ENCODE results near the gene NFKBIE. TPM values are rescaled to one million over a fixed set of nuclear protein-coding genes. Genes with fewer than 3 reads are reported as not detected.
A peak's percentile ranks its signal among the peaks of the same experiment; 100 is the strongest.

NFKBIE gene
- total RNA-seq, 1 experiment from 2014 or later, result 9.6 TPM

DNA sequence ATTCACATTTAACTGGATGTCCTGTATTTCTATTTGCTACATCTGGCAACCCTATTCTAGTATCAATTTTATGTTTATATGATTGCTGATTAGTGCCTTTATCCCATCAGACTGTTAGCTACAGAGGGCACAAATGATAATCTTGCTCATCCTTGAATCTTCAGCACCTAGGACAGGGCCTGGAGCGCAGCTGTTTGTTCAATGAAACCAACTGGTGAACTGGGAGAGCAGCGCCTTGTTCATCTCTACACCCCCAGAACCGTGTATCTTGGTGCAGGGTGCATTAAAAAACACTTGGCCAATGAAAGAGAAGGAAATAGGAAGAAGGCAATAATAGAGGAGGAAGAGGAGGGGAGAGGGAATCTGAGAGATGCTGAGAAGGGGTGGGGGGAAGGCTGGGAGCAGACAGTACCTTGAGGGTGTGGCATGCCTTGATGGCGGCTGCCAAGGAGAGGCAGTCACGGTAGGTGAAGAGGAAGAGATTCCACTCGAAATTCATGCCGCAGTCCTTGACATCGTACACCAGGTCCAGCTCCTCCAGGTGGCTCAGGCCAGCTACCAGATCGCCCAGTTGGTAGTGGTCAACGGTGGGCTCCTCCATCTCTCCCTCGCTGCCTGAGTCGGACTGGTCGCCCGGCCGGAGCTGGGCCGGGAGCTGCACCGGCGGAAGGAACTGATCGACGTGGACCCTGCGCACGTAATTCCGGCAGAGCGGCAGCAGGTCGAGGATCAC lies 20.4 kb upstream of the NFKBIE start:
- Histone ChIP-seq H3K4me1 (no peaks in the 10 kb centered on the region), H3K9me3 (replicated peaks) (no peaks in the 10 kb centered on the region), H3K4me3 (no peak overlapping the region), H3K36me3 (no peaks in the 10 kb centered on the region), H3K27ac (no peak overlapping the region), H3K27me3 (0 out of 2 replicates have a peak, but pooled peaks cover 5% of the 10 kb centered on the region)
- peak; percentile 38 to 65 for DNase-seq

- 0 out of 2 replicates have a peak, but pooled peaks cover 5% of the 10 kb centered on the region for H3K27me3 ChIP-seq
- no peaks in the 10 kb centered on the region for H3K9me3 ChIP-seq (replicated peaks)
- H3K27ac ChIP-seq, result no peak overlapping the region
- H3K36me3 ChIP-seq, result no peaks in the 10 kb centered on the region
- DNase-seq, result no peak
- no peaks in the 10 kb centered on the region for H3K4me1 ChIP-seq
- no peak overlapping the region for H3K4me3 ChIP-seq
These were observed 19.5 kb upstream of the NFKBIE start for GRCh38 chr6:44284867-44285266.

- Histone ChIP-seq H3K27me3 (no peaks in the 10 kb centered on the region), H3K27ac (no peak overlapping the region), H3K4me1 (no peaks in the 10 kb centered on the region), H3K4me3 (no peak overlapping the region), H3K9me3 (replicated peaks) (no peaks in the 10 kb centered on the region), H3K36me3 (no peaks in the 10 kb centered on the region)
- DNase-seq, result no peak
These were observed 18.8 kb upstream of the NFKBIE start for GRCh38 chr6:44284121-44284520.

DNA sequence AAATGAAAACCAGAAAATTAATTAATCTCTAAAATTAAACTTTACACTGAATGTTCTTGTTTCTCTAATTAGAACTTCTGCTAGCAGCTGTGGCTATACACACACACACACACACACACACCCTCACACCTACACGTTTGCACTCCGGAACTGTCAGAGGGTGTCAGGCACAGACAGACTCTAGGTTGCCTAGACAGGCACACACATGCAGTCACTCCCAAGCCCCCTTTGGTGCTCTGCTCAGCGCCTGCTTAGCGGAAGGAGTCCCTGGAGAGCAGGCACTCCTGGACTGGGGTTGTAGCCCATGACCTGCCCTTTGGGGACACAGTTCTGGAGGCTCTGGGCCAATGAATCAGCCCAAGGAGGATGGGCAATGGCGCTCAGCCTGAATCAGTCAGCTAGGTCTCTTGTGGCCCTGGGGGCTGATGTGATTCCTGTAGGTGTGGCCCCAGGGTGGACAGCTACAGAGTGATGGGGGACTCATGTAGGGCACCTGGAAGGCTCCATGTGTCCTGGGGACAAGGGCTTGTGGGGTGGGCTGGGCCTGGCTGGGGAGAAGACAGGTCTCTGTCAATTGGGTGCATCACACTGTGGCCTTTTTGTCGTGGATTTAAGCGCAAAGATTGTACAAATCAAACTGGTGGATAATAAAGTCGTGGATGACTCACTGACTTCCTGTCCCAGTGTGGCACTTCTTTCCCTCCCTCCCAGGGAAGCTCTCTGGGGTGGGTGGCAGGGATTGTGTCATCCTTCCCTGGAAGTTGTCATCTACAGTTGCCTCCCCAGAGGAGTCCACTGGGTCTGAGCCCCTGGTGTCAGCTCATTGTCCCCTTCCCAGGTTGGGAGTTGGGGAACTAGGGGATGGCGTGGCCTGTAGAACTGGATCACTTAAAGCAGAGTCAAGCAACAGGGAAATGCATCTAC lies 13.7 kb upstream of the NFKBIE start:
- no peaks in the 10 kb centered on the region for H3K36me3 ChIP-seq
- no peaks in the 10 kb centered on the region for H3K27me3 ChIP-seq
- no peak for DNase-seq
- H3K9me3 ChIP-seq (replicated peaks), result no peaks in the 10 kb centered on the region
- H3K27ac ChIP-seq, result no peak overlapping the region
- H3K4me1 ChIP-seq, result no peaks in the 10 kb centered on the region
- H3K4me3 ChIP-seq, result no peak overlapping the region

GRCh38 chr6:44278315-44278714 lies 13.0 kb upstream of the NFKBIE start:
- Histone ChIP-seq H3K4me1 (no peaks in the 10 kb centered on the region), H3K9me3 (replicated peaks) (no peaks in the 10 kb centered on the region), H3K36me3 (no peaks in the 10 kb centered on the region), H3K27me3 (no peaks in the 10 kb centered on the region), H3K4me3 (no peak overlapping the region), H3K27ac (no peak overlapping the region)
- no peak for DNase-seq

- H3K36me3 ChIP-seq, result no peaks in the 10 kb centered on the region
- H3K9me3 ChIP-seq (replicated peaks), result no peaks in the 10 kb centered on the region
- H3K27me3 ChIP-seq, result no peaks in the 10 kb centered on the region
- no peak for DNase-seq
- no peak overlapping the region for H3K4me3 ChIP-seq
- no peaks in the 10 kb centered on the region for H3K4me1 ChIP-seq
- no peak overlapping the region for H3K27ac ChIP-seq
These were observed 12.4 kb upstream of the NFKBIE start for GRCh38 chr6:44277763-44278162.

DNA sequence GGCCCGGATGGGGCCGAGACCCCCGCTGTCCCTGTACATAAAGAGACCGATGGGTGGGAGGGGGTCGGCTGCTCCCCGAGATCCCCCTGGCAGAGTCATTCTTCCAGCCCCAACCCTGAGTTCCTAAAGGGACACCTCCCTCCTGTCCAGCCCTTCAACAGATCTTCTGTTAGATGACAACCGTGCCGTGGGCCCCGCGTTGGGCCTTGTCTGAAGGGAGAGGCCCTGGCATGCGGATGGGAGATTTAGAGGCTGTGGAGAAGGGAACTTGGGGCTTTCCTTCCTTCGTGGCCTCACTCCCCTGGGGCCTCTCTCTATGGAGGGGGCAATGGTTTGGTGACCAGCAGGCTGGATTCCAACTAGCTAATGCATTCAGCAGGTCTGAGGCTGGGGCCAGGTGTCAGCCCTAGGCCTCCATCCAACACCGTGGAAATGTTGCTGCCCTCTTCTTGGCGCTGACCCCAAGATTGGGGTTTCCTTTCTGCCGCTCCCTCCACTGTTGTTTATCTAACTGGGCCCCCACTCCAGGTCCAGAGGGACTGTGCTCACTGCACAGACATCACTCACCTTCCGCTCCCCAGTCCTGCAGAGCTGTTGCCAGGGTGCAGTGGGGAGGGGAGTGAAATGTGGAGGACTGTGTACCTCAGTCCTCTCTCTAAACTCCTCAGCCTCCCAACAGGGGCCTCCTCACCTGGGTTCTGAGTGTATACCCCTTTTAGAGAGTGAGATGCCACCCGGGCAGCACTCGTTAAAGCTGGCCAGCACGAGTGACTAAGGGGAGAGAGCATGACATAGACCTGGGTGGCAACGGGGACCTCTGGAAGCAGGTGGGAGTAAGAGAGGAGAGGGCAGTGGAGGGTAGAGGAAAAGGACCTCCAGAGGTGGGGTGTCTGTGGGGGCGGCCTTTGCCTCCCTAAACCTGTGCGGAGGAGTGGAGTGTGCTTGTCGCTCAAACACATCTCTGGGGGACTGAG lies 11.6 kb upstream of the NFKBIE start:
- no peak for DNase-seq
- H3K4me1 ChIP-seq, result no peaks in the 10 kb centered on the region
- H3K27me3 ChIP-seq, result no peaks in the 10 kb centered on the region
- no peak overlapping the region for H3K27ac ChIP-seq
- no peak overlapping the region for H3K4me3 ChIP-seq
- H3K36me3 ChIP-seq, result no peaks in the 10 kb centered on the region
- H3K9me3 ChIP-seq (replicated peaks), result no peaks in the 10 kb centered on the region

DNA sequence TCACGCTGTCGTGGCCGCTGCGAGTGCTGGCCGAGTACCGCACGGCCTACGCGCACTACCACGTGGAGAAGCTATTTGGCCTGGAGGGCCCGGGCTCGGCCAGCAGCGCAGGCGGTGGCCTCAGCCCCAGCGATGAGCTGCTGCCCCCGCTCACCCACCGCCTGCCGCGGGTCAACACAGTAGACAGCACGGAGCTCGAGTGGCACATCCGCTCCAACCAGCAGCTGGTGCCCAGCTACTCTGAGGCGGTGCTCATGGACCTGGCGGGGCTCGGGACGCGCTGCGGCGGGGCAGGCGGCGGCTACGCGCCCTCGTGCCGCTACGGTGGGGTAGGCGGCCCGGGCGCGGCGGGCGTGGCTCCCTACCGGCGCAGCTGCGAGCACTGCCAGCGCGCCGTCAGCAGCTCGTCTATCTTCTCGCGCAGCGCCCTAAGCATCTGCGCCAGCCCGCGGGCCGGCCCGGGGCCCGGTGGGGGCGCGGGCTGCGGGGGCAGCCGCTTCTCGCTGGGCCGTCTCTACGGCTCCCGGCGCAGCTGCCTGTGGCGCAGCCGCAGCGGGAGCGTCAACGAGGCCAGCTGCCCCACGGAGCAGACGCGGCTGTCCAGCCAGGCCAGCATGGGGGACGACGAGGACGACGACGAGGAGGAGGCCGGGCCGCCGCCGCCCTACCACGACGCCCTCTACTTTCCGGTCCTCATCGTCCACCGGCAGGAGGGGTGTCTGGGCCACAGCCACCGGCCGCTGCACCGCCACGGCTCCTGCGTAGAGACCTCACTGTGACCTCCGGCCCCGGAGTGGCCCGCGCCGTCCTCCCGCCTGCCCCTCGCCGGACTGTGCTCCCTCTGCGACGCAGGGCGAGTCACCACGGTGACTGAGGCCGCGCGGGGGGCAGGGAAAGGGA lies 10.6 kb upstream of the NFKBIE start:
- peaks cover 6% of the 10 kb centered on the region; the same call in 1 of the 2 replicates for H3K27me3 ChIP-seq
- H3K36me3 ChIP-seq, result no peaks in the 10 kb centered on the region
- H3K9me3 ChIP-seq (replicated peaks), result no peaks in the 10 kb centered on the region
- peak; percentile 31 to 37 for DNase-seq
- H3K4me1 ChIP-seq, result no peaks in the 10 kb centered on the region
- peak overlapping the region; percentile 45 for H3K4me3 ChIP-seq
- H3K27ac ChIP-seq, result no peak overlapping the region

- Histone ChIP-seq H3K4me1 (no peaks in the 10 kb centered on the region), H3K36me3 (no peaks in the 10 kb centered on the region), H3K9me3 (replicated peaks) (no peaks in the 10 kb centered on the region), H3K27me3 (peaks cover 6% of the 10 kb centered on the region; the same call in 1 of the 2 replicates), H3K27ac (no peak overlapping the region), H3K4me3 (no peak overlapping the region)
- DNase-seq, result no peak
These were observed 10.0 kb upstream of the NFKBIE start for GRCh38 chr6:44275271-44275748.

DNA sequence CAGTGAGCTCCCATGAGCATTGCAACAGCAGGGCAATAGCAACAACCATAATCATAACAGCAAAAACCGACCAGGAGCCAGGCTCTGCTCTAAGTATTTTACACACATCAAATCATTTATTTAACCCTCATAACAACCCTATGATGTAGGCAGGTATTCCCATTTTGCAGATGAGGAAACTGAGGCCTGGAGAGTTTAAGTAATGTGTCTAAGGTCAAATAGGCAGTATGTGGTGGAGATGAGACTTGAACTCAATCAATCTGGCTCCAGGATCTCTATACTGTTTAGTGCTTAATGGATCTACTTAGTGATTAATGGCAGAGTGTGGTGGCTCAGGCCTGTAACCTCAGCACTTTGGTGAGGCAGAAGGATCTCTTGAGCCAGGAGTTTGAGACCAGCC lies 8.3 kb upstream of the NFKBIE start:
- no peaks in the 10 kb centered on the region for H3K4me1 ChIP-seq
- H3K27me3 ChIP-seq, result peaks cover 17% of the 10 kb centered on the region

DNA sequence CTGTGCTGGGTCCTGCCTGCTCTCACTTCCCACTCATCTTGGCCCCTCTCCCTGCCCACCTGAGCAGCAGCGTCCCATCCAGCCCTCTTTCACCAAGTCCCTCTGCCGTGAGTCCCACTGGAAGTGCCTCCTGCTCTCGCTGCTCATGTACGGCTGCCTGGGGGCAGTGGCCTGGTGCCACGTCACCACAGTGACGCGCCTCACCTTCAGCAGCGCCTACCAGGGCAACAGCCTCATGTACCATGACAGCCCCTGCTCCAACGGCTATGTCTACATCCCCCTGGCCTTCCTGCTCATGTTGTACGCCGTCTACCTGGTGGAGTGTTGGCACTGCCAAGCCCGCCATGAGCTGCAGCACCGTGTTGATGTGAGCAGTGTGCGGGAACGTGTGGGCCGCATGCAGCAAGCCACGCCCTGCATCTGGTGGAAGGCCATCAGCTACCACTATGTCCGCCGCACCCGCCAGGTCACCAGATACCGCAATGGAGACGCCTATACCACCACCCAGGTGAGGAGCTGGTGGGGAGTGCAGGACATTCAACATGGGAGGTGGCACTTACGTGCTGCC lies 7.7 kb upstream of the NFKBIE start:
- Histone ChIP-seq H3K9me3 (replicated peaks) (no peaks in the 10 kb centered on the region), H3K27me3 (peaks cover 19% of the 10 kb centered on the region), H3K4me1 (no peaks in the 10 kb centered on the region), H3K27ac (no peak overlapping the region), H3K36me3 (no peaks in the 10 kb centered on the region), H3K4me3 (no peak overlapping the region)
- DNase-seq, result no peak

More for the DNA sequence above, 8.3 kb upstream of the NFKBIE start:
- Histone ChIP-seq H3K9me3 (replicated peaks) (no peaks in the 10 kb centered on the region), H3K27ac (no peak overlapping the region), H3K4me3 (no peak overlapping the region), H3K36me3 (no peaks in the 10 kb centered on the region)
- DNase-seq, result no peak

GRCh38 chr6:44272529-44272928 lies 7.2 kb upstream of the NFKBIE start:
- H3K27me3 ChIP-seq, result peaks cover 19% of the 10 kb centered on the region
- H3K36me3 ChIP-seq, result no peaks in the 10 kb centered on the region
- DNase-seq, result no peak
- H3K9me3 ChIP-seq (replicated peaks), result no peaks in the 10 kb centered on the region
- no peak overlapping the region for H3K4me3 ChIP-seq
- no peak overlapping the region for H3K27ac ChIP-seq
- H3K4me1 ChIP-seq, result no peaks in the 10 kb centered on the region

- H3K4me1 ChIP-seq, result no peaks in the 10 kb centered on the region
These were observed 6.6 kb upstream of the NFKBIE start for GRCh38 chr6:44271914-44272313.

More at GRCh38 chr6:44271914-44272313, 6.6 kb upstream of the NFKBIE start:
- Histone ChIP-seq H3K36me3 (no peaks in the 10 kb centered on the region), H3K27ac (no peak overlapping the region), H3K4me3 (no peak overlapping the region), H3K27me3 (peaks cover 19% of the 10 kb centered on the region), H3K9me3 (replicated peaks) (no peaks in the 10 kb centered on the region)
- DNase-seq, result no peak
